Progenitor cell of endocrine pancreas (in vitro differentiated cells): Measurements from ENCODE around the gene COIL. TPM values are rescaled to one million over a fixed set of nuclear protein-coding genes. Genes with fewer than 3 reads are reported as not detected.
"Not testable (repeated sequence)": the region's sequence is repeated elsewhere in the genome, so short reads cannot be mapped to it uniquely, and the experiment has no call there.

Source experiments
- DNase-seq: peaks from one replicate; pipeline ENCODE4 v3.0.0; 2021; ENCODE audit warnings: low spot score; ENCODE audit not compliant: unreplicated experiment
- H3K27ac Mint-ChIP-seq: 2 replicates; pipeline ENCODE4 v1.8.0; 2021; ENCODE audit warnings: mild to moderate bottlenecking, moderate library complexity, mixed read lengths
- H3K27me3 Mint-ChIP-seq: 2 replicates; pipeline ENCODE4 v1.8.0; 2021; ENCODE audit warnings: mixed read lengths
- H3K36me3 Mint-ChIP-seq: 2 replicates; pipeline ENCODE4 v1.8.0; 2022; ENCODE audit warnings: mixed read lengths; ENCODE audit not compliant: insufficient read depth
- H3K4me1 Mint-ChIP-seq: 2 replicates; pipeline ENCODE4 v1.8.0; 2021; ENCODE audit warnings: low read depth, mixed read lengths
- H3K4me3 Mint-ChIP-seq: 2 replicates; pipeline ENCODE4 v1.8.0; 2021; ENCODE audit warnings: low read depth, mild to moderate bottlenecking, moderate library complexity, mixed read lengths
- H3K9me3 Mint-ChIP-seq: 2 replicates; pipeline ENCODE4 v1.8.0; 2021; ENCODE audit warnings: low read depth, mixed read lengths
- total RNA-seq: library from RNA; stranded (reverse); gene quantifications from 2 replicates; pipeline ENCODE4 v1.2.1, GENCODE V29; 2021
- TF ChIP-seq, protein P1 (sequence below): fragments of 200-600 bp; sonication (generic); IDR thresholded peaks from one replicate; pipeline ENCODE4 v1.5.0; 2021; ENCODE audit warnings: antibody characterized with exemption, mild to moderate bottlenecking; ENCODE audit not compliant: unreplicated experiment

The COIL gene
- total RNA-seq, 1 donor from 2014 or later = 29.8 TPM

DNA sequence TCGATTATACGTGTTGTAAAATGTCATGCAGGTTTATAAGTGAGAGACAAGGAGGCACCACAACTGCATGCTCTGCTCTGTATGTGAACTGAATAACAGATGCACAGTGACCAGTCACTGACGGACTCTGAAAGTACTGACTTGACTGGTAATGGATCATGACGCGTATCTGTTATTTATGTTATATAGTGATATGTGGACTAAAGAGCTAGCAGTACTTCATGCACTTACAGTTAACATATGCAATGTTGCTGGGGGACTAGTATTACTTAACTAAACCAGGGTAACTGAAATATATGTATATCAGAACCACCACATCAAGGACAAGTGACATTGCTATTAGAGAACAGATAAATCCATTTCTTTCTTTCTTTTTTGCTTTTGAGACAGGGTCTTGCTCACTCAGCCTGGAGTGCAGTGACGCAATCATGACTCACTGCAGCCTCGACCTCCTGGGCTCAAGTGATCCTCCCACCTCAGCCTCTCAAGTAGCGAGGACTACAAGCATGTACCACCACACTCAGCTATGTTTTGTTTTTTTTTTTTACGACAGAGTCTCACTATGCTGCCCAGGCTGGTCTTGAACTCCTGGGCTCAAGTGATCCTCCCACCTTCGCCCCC lies 17.2 kb downstream of the COIL start:
- Mint-ChIP-seq H3K9me3 (no peaks in the 10 kb centered on the region), H3K4me1 (no peaks in the 10 kb centered on the region), H3K36me3 (peaks cover 35% of the 10 kb centered on the region), H3K27ac (no peak overlapping the region), H3K4me3 (no peak overlapping the region), H3K27me3 (no peaks in the 10 kb centered on the region)
- TF ChIP-seq, protein P1, sequence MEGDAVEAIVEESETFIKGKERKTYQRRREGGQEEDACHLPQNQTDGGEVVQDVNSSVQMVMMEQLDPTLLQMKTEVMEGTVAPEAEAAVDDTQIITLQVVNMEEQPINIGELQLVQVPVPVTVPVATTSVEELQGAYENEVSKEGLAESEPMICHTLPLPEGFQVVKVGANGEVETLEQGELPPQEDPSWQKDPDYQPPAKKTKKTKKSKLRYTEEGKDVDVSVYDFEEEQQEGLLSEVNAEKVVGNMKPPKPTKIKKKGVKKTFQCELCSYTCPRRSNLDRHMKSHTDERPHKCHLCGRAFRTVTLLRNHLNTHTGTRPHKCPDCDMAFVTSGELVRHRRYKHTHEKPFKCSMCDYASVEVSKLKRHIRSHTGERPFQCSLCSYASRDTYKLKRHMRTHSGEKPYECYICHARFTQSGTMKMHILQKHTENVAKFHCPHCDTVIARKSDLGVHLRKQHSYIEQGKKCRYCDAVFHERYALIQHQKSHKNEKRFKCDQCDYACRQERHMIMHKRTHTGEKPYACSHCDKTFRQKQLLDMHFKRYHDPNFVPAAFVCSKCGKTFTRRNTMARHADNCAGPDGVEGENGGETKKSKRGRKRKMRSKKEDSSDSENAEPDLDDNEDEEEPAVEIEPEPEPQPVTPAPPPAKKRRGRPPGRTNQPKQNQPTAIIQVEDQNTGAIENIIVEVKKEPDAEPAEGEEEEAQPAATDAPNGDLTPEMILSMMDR = no peak
- DNase-seq = no peak

DNA sequence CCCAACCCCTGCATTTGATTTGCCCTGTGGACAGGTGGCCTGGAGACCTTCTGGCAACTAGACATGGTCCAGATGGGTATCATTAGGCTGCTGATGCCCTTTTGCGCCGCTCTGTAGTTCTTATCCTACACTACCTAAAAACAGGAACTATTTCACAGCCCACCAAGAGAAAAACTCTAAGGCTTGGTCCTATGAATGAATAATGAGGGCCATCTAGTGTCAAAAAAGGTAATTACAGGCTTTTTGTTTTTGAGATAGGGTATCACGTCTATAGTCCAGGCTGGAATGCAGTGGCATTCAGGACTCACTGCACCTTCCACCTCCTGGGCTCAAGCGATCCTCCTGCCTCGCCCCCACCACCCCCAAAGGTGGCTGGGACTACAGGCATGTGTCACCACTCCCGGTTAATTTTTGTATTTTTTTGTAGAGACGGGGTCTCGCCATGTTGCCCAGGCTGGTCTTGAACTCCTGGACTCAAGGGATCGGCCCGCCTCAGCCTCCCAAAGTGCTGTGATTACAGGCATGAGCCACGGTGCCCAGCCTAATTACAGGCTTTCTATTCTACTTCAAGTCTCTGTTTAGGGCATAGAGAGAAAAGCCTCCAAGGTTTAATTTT lies 20.9 kb downstream of the COIL start:
- no peak overlapping the region for H3K4me3 Mint-ChIP-seq
- H3K27ac Mint-ChIP-seq = no peak overlapping the region
- TF ChIP-seq, protein P1 = peak; percentile 66
- no peaks in the 10 kb centered on the region for H3K27me3 Mint-ChIP-seq
- H3K36me3 Mint-ChIP-seq = peaks cover 36% of the 10 kb centered on the region
- H3K4me1 Mint-ChIP-seq = no peaks in the 10 kb centered on the region
- H3K9me3 Mint-ChIP-seq = no peaks in the 10 kb centered on the region
- no peak for DNase-seq

DNA sequence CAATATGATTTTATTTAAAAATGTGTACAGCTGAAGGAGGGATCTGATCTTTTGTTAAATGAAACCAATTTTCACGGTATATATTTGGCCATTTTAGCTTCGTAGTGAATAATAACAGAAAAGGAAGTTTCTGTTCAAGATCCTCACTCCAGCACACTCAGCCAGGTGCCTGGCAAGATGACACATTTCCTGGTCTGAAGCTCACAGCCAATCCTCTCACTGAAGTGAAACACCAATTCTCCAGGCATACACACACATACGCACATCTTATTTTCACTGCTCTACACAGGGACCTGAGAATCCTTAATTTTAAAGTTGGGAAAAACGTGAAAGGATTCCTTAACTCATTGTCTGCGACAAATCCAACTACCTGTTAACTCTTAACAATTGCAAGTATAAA lies 22.6 kb downstream of the COIL start:
- H3K36me3 Mint-ChIP-seq = peaks cover 43% of the 10 kb centered on the region
- not testable (repeated sequence) for H3K27me3 Mint-ChIP-seq, DNase-seq, H3K27ac Mint-ChIP-seq, H3K4me1 Mint-ChIP-seq, H3K4me3 Mint-ChIP-seq, H3K9me3 Mint-ChIP-seq

DNA sequence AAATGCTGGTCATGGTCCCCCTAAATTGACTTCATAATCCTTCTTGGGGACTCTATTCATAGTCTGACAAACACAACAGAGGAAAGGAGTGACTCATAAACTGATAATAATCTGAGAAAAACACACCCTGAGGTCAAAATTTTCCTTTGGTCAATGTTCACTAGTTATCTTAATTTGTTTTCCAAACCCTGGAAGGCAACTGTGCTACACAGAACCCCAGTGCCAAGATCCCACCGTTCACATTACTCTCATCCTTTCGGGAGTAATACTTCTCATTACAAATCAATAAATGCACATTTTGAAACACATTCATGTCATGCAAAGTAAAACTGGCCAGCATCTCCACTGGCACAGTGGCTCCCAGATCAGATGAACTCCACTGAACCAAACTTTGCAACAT lies 23.2 kb downstream of the COIL start:
- Mint-ChIP-seq H3K36me3 (peaks cover 43% of the 10 kb centered on the region), H3K27me3 (no peaks in the 10 kb centered on the region), H3K4me1 (no peaks in the 10 kb centered on the region), H3K27ac (no peak overlapping the region), H3K4me3 (no peak overlapping the region), H3K9me3 (peaks cover under 1% of the 10 kb centered on the region)
- TF ChIP-seq, protein P1 = no peak
- DNase-seq = no peak

DNA sequence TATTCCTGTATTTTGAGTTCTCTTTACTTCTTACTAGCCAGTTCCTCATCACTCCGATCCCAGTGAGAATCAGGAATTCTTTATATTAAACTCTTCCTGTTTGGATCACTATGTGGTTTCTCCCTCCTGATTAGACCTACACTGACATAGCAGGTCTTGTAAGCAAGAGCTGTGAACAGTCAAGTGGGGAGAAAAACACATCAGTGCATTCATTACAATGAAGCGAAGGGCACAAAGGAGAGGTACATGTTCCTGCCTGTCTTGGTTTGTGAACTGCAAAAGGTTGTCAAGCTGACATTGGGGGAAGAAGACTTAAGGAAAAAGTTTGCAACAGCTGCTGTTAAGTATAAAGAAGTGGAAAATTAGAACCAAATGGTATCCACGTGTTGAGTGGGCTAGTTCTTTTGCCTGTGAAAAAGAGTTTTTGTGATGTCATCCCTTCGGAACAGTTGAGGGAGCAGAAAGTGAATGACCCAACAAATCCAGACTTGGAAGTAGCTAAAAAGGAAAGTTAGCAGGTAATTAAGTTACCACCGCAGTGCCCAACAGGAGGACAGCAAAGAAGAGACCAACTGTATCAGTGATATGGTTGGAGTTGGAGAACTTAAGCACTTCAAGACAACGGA lies 24.0 kb downstream of the COIL start:
- Mint-ChIP-seq H3K27ac (no peak overlapping the region), H3K9me3 (peaks cover 3% of the 10 kb centered on the region), H3K27me3 (no peaks in the 10 kb centered on the region), H3K4me1 (no peaks in the 10 kb centered on the region), H3K36me3 (peaks cover 47% of the 10 kb centered on the region), H3K4me3 (no peak overlapping the region)
- TF ChIP-seq, protein P1 = no peak
- no peak for DNase-seq
